Endodermal cell (in vitro differentiated cells): ENCODE results near the gene CEP85L. TPM values are rescaled to one million over a fixed set of nuclear protein-coding genes. Genes with fewer than 3 reads are reported as not detected.

Source experiments
- DNase-seq: peaks from one replicate; pipeline ENCODE4 v3.0.0-alpha.2; 2017
- H3K27ac ChIP-seq: 2 replicates; pipeline ENCODE4 v1.5.1; 2013; ENCODE audit warnings: mild to moderate bottlenecking, low read depth, low read length, moderate library complexity
- H3K27me3 ChIP-seq: 2 replicates; pipeline ENCODE4 v1.6.1; 2013; ENCODE audit warnings: mild to moderate bottlenecking, low read length, moderate library complexity; ENCODE audit not compliant: insufficient read depth, control insufficient read depth, poor library complexity, severe bottlenecking
- H3K36me3 ChIP-seq: 2 replicates; pipeline ENCODE4 v1.7.0; 2013; ENCODE audit warnings: mild to moderate bottlenecking, low read length, moderate library complexity; ENCODE audit not compliant: control insufficient read depth, insufficient read depth
- H3K4me1 ChIP-seq: one replicate; pipeline ENCODE4 v1.7.0; 2013; ENCODE audit warnings: low read length; ENCODE audit not compliant: control insufficient read depth, insufficient read depth
- H3K4me3 ChIP-seq: 2 replicates; pipeline ENCODE4 v1.5.1; 2013; ENCODE audit warnings: mild to moderate bottlenecking, low read length, moderate library complexity
- H3K9ac ChIP-seq: 2 replicates; pipeline ENCODE4 v1.6.1; 2013; ENCODE audit warnings: mild to moderate bottlenecking, low read length, moderate library complexity; ENCODE audit not compliant: poor library complexity, severe bottlenecking; ENCODE audit errors: extremely low read depth
- H3K9me3 ChIP-seq: 2 replicates; pipeline ENCODE4 v1.6.1; 2013; ENCODE audit warnings: mild to moderate bottlenecking, low read length, moderate library complexity; ENCODE audit not compliant: control insufficient read depth
- H3K27ac Mint-ChIP-seq: 2 replicates; pipeline ENCODE4 v1.8.0; 2020; ENCODE audit warnings: mixed read lengths
- H3K27me3 Mint-ChIP-seq: 2 replicates; pipeline ENCODE4 v1.8.0; 2021; ENCODE audit warnings: mild to moderate bottlenecking, mixed read lengths; ENCODE audit not compliant: insufficient read depth
- H3K36me3 Mint-ChIP-seq: 2 replicates; pipeline ENCODE4 v1.8.0; 2020; ENCODE audit warnings: low read depth, mixed read lengths
- H3K4me1 Mint-ChIP-seq: 2 replicates; pipeline ENCODE4 v1.8.0; 2020; ENCODE audit warnings: mixed read lengths
- H3K4me3 Mint-ChIP-seq: 2 replicates; pipeline ENCODE4 v1.8.0; 2020; ENCODE audit warnings: mild to moderate bottlenecking, moderate library complexity, mixed read lengths
- H3K9me3 Mint-ChIP-seq: 2 replicates; pipeline ENCODE4 v1.8.0; 2020; ENCODE audit warnings: mild to moderate bottlenecking, mixed read lengths
- WGBS, 2 experiments: methylation state at CpG; one replicate each; pipeline versions ENCODE4 v1.1.5 to v1.1.7; 2013; ENCODE audit warnings: missing lambda C conversion rate in 2 of 2, mixed read lengths in 1 of 2; ENCODE audit not compliant: insufficient coverage in 1 of 2, insufficient read length in 1 of 2; 5-methylcytosine and 5-hydroxymethylcytosine counted together
- total RNA-seq, 2 donors: library from RNA; stranded (reverse); fragmentation: NEBNext Ultra II Directional in 1 of 2; extraction: Animal tissue kit (Norgen Biotek cat#: 25700) in 1 of 2; gene quantifications; 2 replicates in 1 of 2; 3 replicates in 1 of 2; pipeline ENCODE4 v1.2.1, GENCODE V29; 2021
- TF ChIP-seq, protein P1 (sequence below): fragments of 200-600 bp; sonication (generic); conservative IDR thresholded peaks from 2 replicates; pipeline ENCODE4 v1.5.0; 2021; ENCODE audit warnings: antibody characterized with exemption, mild to moderate bottlenecking

Gene CEP85L
- total RNA-seq, 2 donors from 2014 or later, result 6.7 to 10.2 TPM

DNA sequence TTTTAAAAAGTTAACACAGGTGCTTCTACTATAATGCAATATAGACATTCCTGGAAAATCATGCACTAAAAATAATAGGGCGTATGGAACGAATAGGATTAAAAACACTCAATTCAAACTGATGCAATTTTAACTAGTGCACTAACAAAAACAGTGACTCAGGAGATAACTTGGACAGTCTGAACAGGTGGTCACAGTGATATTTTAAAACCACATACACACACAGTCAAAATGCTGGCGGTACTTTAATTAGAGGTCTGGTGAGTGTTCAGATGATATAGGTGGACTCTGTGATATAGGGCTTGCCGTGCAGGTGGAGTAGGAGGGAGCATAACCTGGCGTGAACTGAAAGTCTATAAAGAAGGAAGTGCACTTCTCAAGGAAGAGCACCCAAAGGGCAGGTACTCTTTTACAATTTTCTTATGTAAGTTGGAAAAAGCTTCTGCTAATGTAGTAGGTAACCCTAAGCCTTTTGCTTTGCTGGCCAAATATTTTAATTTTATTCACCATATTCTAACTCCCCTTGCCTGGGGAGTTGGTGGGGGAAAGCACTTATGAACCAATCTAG lies 145.2 kb downstream of the CEP85L start:
- Mint-ChIP-seq H3K36me3 (peaks cover 12% of the 10 kb centered on the region), H3K9me3 (peaks cover 1% of the 10 kb centered on the region), H3K4me1 (peaks cover 5% of the 10 kb centered on the region), H3K27ac (no peak overlapping the region), H3K4me3 (no peak overlapping the region), H3K27me3 (no peaks in the 10 kb centered on the region)
- Histone ChIP-seq H3K36me3 (peaks cover 5% of the 10 kb centered on the region), H3K9me3 (peaks cover 27% of the 10 kb centered on the region), H3K27me3 (no peaks in the 10 kb centered on the region), H3K4me1 (peaks cover 1% of the 10 kb centered on the region), H3K4me3 (no peak overlapping the region), H3K9ac (no peak overlapping the region), H3K27ac (no peak overlapping the region)
- TF ChIP-seq, protein P1, sequence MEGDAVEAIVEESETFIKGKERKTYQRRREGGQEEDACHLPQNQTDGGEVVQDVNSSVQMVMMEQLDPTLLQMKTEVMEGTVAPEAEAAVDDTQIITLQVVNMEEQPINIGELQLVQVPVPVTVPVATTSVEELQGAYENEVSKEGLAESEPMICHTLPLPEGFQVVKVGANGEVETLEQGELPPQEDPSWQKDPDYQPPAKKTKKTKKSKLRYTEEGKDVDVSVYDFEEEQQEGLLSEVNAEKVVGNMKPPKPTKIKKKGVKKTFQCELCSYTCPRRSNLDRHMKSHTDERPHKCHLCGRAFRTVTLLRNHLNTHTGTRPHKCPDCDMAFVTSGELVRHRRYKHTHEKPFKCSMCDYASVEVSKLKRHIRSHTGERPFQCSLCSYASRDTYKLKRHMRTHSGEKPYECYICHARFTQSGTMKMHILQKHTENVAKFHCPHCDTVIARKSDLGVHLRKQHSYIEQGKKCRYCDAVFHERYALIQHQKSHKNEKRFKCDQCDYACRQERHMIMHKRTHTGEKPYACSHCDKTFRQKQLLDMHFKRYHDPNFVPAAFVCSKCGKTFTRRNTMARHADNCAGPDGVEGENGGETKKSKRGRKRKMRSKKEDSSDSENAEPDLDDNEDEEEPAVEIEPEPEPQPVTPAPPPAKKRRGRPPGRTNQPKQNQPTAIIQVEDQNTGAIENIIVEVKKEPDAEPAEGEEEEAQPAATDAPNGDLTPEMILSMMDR, result no peak
- DNase-seq, result no peak
- WGBS, 2 experiments, result 94 to 100% methylated on average over 2 to 5 of the region's 5 CpGs

DNA sequence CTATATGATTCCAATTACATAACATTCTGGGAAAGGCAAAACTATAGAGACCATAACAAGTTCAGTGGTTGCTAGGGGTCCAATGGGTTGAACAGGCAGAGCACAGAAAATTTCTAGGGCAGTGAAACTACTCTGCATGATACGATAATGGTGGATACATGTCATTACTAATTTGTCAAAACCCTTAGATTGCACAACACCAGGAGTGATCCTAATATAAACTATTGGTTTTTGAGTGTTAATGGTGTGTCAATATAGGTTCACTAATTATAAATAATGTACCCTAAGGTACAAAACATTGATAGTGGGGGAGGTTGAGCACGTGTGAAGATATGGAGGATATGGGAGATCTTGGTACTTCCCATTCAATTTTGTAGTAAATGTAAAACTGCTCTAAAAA lies 145.7 kb downstream of the CEP85L start:
- WGBS, 2 experiments, result 100% methylated on average over 1 to 2 of the region's 2 CpGs
- Mint-ChIP-seq H3K27ac (no peak overlapping the region), H3K9me3 (peaks cover 1% of the 10 kb centered on the region), H3K4me3 (no peak overlapping the region), H3K4me1 (peaks cover 9% of the 10 kb centered on the region), H3K27me3 (no peaks in the 10 kb centered on the region), H3K36me3 (peaks cover 12% of the 10 kb centered on the region)
- Histone ChIP-seq H3K4me3 (no peak overlapping the region), H3K27me3 (no peaks in the 10 kb centered on the region), H3K9ac (no peak overlapping the region), H3K27ac (no peak overlapping the region), H3K9me3 (peaks cover 27% of the 10 kb centered on the region), H3K36me3 (peaks cover 5% of the 10 kb centered on the region), H3K4me1 (peaks cover 3% of the 10 kb centered on the region)
- no peak for DNase-seq
- TF ChIP-seq, protein P1, result no peak

DNA sequence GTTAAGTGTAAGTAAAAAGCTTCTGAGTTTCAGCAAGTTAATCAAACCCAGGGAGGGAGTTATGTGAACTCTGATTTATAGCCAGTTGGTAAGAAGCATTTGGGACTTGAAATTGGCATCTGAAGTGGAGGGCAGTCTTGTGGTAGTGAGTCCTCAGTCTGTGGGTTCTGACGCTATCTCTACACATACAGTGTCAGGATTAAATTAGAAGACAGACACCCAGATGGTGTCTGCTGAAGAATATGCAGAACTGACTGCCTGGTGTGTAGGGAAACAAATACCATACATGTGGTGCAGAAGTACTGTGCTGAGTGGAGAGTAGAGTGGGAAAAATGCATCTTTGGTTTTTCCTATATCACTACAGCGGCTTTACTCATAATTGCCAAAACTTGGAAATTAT lies 146.8 kb downstream of the CEP85L start:
- no peak overlapping the region for H3K27ac ChIP-seq
- no peak overlapping the region for H3K9ac ChIP-seq
- H3K4me1 Mint-ChIP-seq, result peaks cover 12% of the 10 kb centered on the region
- peaks cover 5% of the 10 kb centered on the region for H3K36me3 ChIP-seq
- 97% methylated on average over 2 of the region's 2 CpGs; no CpG with 5 or more reads in 1 of the 2 experiments for WGBS, 2 experiments
- no peaks in the 10 kb centered on the region for H3K27me3 Mint-ChIP-seq
- peaks cover 5% of the 10 kb centered on the region for H3K9me3 Mint-ChIP-seq
- TF ChIP-seq, protein P1, result no peak
- no peaks in the 10 kb centered on the region for H3K27me3 ChIP-seq
- no peak for DNase-seq
- peaks cover 30% of the 10 kb centered on the region for H3K9me3 ChIP-seq
- peaks cover 12% of the 10 kb centered on the region for H3K36me3 Mint-ChIP-seq
- no peak overlapping the region for H3K4me3 ChIP-seq
- peaks cover 3% of the 10 kb centered on the region for H3K4me1 ChIP-seq
- H3K4me3 Mint-ChIP-seq, result no peak overlapping the region
- H3K27ac Mint-ChIP-seq, result no peak overlapping the region
